ENCODE data around the gene DNASE2.

The DNASE2 gene

GRCh38 chr19:12828494-12828893 lies 52.8 kb downstream of the DNASE2 start:
- DNase-seq = no peak

GRCh38 chr19:12825254-12826131 lies 55.8 kb downstream of the DNASE2 start:
- DNase-seq = peak in 1 of 6 experiments; percentile 5
